ENCODE measurements around the gene ADAM22. TPM values are rescaled to one million over a fixed set of nuclear protein-coding genes. Genes with fewer than 3 reads are reported as not detected.

ADAM22 gene
- polyA plus RNA-seq, 2 of the 4 experiments (the other 2 are of a cell fraction) = 0.53 to 0.59 TPM

GRCh38 chr7:88205179-88205578 lies 271.1 kb downstream of the ADAM22 start:
- ATAC-seq = no peak
- Histone ChIP-seq H3K9me3 (no peaks in the 10 kb centered on the region), H3K4me2 (no peak overlapping the region), H3K27ac (no peak overlapping the region), H3K4me1 (no peaks in the 10 kb centered on the region), H3K4me3 (no peak overlapping the region)
- DNase-seq (ENCODE audit: low read depth in 1 of 2, low spot score in 1 of 2) = no peak
- no peak for FAIRE-seq
- ChIA-PET POLR2A (no interaction called here), CTCF (no interaction called here)
- TF ChIP-seq MAX (IDR thresholded peaks at IDR 0.05) = no peak
- no peak for TF ChIP-seq JUN (IDR thresholded peaks at IDR 0.05)
- no peak for TF ChIP-seq REST (IDR thresholded peaks at IDR 0.05)
- no peak for TF ChIP-seq KDM5A (IDR thresholded peaks at IDR 0.05)
- no peak for TF ChIP-seq USF2 (IDR thresholded peaks at IDR 0.05)
- TF ChIP-seq HEYL (CRISPR knock-in tag; IDR thresholded peaks at IDR 0.05) = no peak

- no peaks in the 10 kb centered on the region for H3K9me3 ChIP-seq
- H3K4me1 ChIP-seq = no peaks in the 10 kb centered on the region
- WGBS (ENCODE audit: missing lambda C conversion rate) = 94% methylated on average over 4 of the region's 4 CpGs
- H3K4me3 ChIP-seq = no peak overlapping the region
- TF ChIP-seq HDAC2 (IDR thresholded peaks at IDR 0.05) (no peak), BHLHE40 (IDR thresholded peaks at IDR 0.05; ENCODE audit: low read depth, low read length) (no peak), ATOH8 (CRISPR knock-in tag; IDR thresholded peaks at IDR 0.05; ENCODE audit: low read depth) (no peak), KDM1A (IDR thresholded peaks at IDR 0.05; ENCODE audit: low read depth) (no peak), ZFP36 (IDR thresholded peaks at IDR 0.05; ENCODE audit: borderline replicate concordance, partially characterized antibody) (no peak)
- ChIA-PET POLR2A (no interaction called here), CTCF (interaction anchor here (1.0 kb wide), 1 partner anchor 153 kb away, joined by 3 read pairs; no protein-coding TSS in a partner anchor)
- DNase-seq (ENCODE audit: low read depth in 1 of 2, low spot score in 1 of 2) = no peak
- FAIRE-seq = no peak
- ATAC-seq = no peak
- H3K27ac ChIP-seq = no peak overlapping the region
- H3K4me2 ChIP-seq = no peak overlapping the region
These were observed 272.2 kb downstream of the ADAM22 start for GRCh38 chr7:88206254-88206653.

- no peak for TF ChIP-seq RNF2 (IDR thresholded peaks at IDR 0.05; ENCODE audit: borderline replicate concordance, low read depth)
- ATAC-seq = no peak
- DNase-seq (ENCODE audit: low read depth in 1 of 2, low spot score in 1 of 2) = no peak
- Histone ChIP-seq H3K27ac (no peak overlapping the region), H3K9me3 (no peaks in the 10 kb centered on the region), H3K4me2 (no peak overlapping the region), H3K4me3 (no peak overlapping the region), H3K4me1 (no peaks in the 10 kb centered on the region)
- ChIA-PET CTCF (interaction anchor here (1.5 to 1.9 kb wide), 2 partner anchors 15 to 18 kb away, joined by 4 to 5 read pairs; no protein-coding TSS in a partner anchor), POLR2A (no interaction called here)
- 94% methylated on average over 3 of the region's 3 CpGs for WGBS (ENCODE audit: missing lambda C conversion rate)
- no peak for FAIRE-seq
These were observed 274.5 kb downstream of the ADAM22 start for GRCh38 chr7:88208521-88208920.

GRCh38 chr7:88212918-88213317 lies 278.9 kb downstream of the ADAM22 start:
- FAIRE-seq = no peak
- Histone ChIP-seq H3K4me2 (no peak overlapping the region), H3K27ac (no peak overlapping the region), H3K9me3 (no peaks in the 10 kb centered on the region), H3K4me1 (peaks cover 2% of the 10 kb centered on the region; the same call in 2 of the 3 replicates), H3K4me3 (no peak overlapping the region)
- POLR2A ChIA-PET = no interaction called here
- CTCF ChIA-PET = interaction anchor here (1.2 to 1.7 kb wide), 3 partner anchors 10 to 30 kb away, joined by 3 to 4 read pairs (median 4); no protein-coding TSS in a partner anchor
- TF ChIP-seq MYC (IDR thresholded peaks at IDR 0.05; ENCODE audit: borderline replicate concordance, low read length) (no peak), HDAC2 (IDR thresholded peaks at IDR 0.05) (no peak), E2F6 (IDR thresholded peaks at IDR 0.05; ENCODE audit: borderline replicate concordance, low read depth) (no peak)
- no peak for ATAC-seq
- no peak for DNase-seq (ENCODE audit: low read depth in 1 of 2, low spot score in 1 of 2)
- WGBS (ENCODE audit: missing lambda C conversion rate) = 92% methylated on average over 1 of the region's 1 CpG

Data from A549 (cell line).